Lower lobe of right lung (tissue), 2 donors: ENCODE measurements around the gene SEC61B. TPM values are rescaled to one million over a fixed set of nuclear protein-coding genes. Genes with fewer than 3 reads are reported as not detected.

ENCODE experiments used
- ATAC-seq, 2 donors: fragments of 200-7000 bp; cut with Tn5 transposase; one replicate each; pipeline ENCODE4 v1.9.1; 2020 to 2022; ENCODE audit warnings: mild to moderate bottlenecking in 2 of 2, moderate library complexity in 2 of 2
- DNase-seq: peaks from one replicate; pipeline ENCODE4 v3.0.0-alpha.2; 2020
- H3K27ac ChIP-seq: fragments of 200-600 bp; one replicate; pipeline ENCODE4 v1.8.0; 2022
- H3K27me3 ChIP-seq: fragments of 200-600 bp; one replicate; pipeline ENCODE4 v1.8.0; 2022; ENCODE audit warnings: low read depth
- H3K36me3 ChIP-seq: fragments of 200-600 bp; one replicate; pipeline ENCODE4 v1.8.0; 2022; ENCODE audit warnings: mild to moderate bottlenecking
- H3K4me1 ChIP-seq: fragments of 200-600 bp; one replicate; pipeline ENCODE4 v1.8.0; 2022
- H3K4me3 ChIP-seq: fragments of 200-600 bp; one replicate; pipeline ENCODE4 v1.8.0; 2022; ENCODE audit warnings: mild to moderate bottlenecking
- H3K9me3 ChIP-seq: fragments of 200-600 bp; one replicate; pipeline ENCODE4 v1.8.0; 2022
- intact Hi-C: fragments of 100-400 bp; cut with DNase I; formaldehyde crosslinking; loops from one replicate; pipeline ENCODE4 v1.11.0; 2022
- total RNA-seq: library from RNA; stranded (reverse); fragmentation: NEBNext Ultra II Directional; extraction: Animal tissue kit (Norgen Biotek cat#: 25700); gene quantifications from one replicate; pipeline ENCODE4 v1.2.1, GENCODE V29; 2021
- TF ChIP-seq, protein P1 (sequence below): fragments of 200-600 bp; IDR thresholded peaks from one replicate; pipeline ENCODE4 v1.8.0; 2022; ENCODE audit warnings: antibody characterized with exemption, mild to moderate bottlenecking
- donor health status: DM: no; HTN: yes; CAD: no; lungs with severe emphysema.

Gene SEC61B
- total RNA-seq, 1 donor from 2014 or later: 111 TPM

DNA sequence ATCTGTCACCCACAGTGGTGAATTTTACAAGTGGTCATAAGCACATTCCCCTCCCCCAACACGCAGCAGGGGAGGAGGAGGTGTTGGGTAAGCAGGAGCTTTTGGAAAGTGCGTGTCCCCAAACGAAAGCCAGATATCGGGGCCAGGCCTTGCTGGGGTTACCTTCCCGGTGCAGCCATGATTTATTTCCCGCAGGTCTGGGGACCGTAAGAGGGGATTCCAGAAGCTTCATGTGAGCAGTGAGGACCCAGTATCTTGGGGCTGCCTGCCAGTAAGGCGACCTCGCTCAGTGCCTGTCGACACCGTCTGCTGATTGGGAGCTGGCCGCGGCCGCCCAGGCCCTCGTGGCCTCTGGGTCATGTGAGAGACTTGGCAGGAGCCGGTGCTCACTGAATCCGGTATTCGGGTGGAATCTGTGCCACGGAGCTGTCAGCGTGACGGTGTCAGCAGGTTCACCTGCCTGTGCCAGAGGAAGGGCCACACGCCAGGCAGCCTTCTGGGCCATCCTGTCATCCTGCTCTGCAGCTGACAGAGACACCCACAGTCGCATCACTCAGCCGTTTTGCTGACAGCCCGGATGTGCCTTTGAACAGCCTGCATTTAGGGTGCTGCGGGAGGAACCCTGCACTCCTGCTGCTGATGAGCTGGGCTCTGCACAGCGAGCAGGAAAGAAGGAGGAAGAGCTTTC is 37.3 kb downstream of the SEC61B start:
- Histone ChIP-seq H3K4me3 (peak overlapping the region; percentile 44), H3K36me3 (no peaks in the 10 kb centered on the region), H3K4me1 (peaks cover 7% of the 10 kb centered on the region), H3K27ac (peak overlapping the region; percentile 68), H3K9me3 (no peaks in the 10 kb centered on the region), H3K27me3 (no peaks in the 10 kb centered on the region)
- intact Hi-C loops: no loop called here
- TF ChIP-seq, protein P1, sequence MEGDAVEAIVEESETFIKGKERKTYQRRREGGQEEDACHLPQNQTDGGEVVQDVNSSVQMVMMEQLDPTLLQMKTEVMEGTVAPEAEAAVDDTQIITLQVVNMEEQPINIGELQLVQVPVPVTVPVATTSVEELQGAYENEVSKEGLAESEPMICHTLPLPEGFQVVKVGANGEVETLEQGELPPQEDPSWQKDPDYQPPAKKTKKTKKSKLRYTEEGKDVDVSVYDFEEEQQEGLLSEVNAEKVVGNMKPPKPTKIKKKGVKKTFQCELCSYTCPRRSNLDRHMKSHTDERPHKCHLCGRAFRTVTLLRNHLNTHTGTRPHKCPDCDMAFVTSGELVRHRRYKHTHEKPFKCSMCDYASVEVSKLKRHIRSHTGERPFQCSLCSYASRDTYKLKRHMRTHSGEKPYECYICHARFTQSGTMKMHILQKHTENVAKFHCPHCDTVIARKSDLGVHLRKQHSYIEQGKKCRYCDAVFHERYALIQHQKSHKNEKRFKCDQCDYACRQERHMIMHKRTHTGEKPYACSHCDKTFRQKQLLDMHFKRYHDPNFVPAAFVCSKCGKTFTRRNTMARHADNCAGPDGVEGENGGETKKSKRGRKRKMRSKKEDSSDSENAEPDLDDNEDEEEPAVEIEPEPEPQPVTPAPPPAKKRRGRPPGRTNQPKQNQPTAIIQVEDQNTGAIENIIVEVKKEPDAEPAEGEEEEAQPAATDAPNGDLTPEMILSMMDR: no peak
- ATAC-seq: peak; percentile 93 to 96
- DNase-seq: peak; percentile 87

DNA sequence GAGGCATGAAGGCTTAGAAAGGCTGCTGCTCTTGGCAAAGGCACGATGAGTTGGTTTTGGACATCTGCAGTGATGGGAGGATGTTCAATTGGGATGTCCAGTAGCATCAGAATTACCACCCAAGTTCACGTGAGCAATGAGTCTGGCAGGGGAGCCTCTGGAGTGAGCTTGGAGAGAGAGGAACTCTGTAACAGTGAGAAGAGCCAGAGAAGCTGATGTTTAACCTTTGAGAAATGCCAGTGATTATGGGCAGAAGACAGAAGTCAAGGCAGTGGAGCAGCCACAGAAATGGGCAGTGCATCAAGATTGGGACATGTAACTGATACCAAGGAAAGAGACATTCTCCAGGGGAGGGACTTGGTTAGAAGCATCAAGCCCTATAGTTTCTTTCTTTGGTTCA is 39.8 kb downstream of the SEC61B start:
- H3K4me3 ChIP-seq: no peak overlapping the region
- intact Hi-C loops: no loop called here
- H3K27me3 ChIP-seq: no peaks in the 10 kb centered on the region
- no peaks in the 10 kb centered on the region for H3K9me3 ChIP-seq
- TF ChIP-seq, protein P1: no peak
- no peaks in the 10 kb centered on the region for H3K36me3 ChIP-seq
- peaks cover 13% of the 10 kb centered on the region for H3K4me1 ChIP-seq
- DNase-seq (no peak), ATAC-seq (no peak)
- H3K27ac ChIP-seq: no peak overlapping the region

DNA sequence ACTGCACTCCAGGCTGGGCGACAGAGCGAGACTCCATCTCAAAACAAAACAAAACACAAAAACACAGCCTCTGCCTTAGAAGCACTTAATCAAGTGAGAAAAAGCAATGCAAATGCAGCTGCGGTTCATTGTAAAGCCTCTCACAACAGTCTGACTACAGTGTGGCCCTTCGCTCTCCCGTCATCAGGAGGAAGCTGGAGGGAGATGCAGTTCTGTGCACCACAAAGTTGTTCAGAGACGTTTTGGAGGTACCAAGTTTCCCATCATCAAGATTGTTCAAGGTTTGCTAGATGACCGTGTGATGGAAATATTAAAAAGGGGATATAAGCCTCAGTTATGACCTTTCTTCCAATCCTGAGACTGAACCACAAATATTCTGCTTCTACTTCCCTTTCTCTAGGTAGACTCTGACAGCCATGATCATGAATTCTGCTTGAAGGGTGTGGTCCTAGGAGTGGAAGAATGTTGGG is 40.9 kb downstream of the SEC61B start:
- H3K27ac ChIP-seq: no peak overlapping the region
- no peaks in the 10 kb centered on the region for H3K27me3 ChIP-seq
- intact Hi-C loops: no loop called here
- H3K4me1 ChIP-seq: peaks cover 13% of the 10 kb centered on the region
- TF ChIP-seq, protein P1: no peak
- ATAC-seq (no peak), DNase-seq (no peak)
- no peaks in the 10 kb centered on the region for H3K9me3 ChIP-seq
- H3K4me3 ChIP-seq: no peak overlapping the region
- no peaks in the 10 kb centered on the region for H3K36me3 ChIP-seq

DNA sequence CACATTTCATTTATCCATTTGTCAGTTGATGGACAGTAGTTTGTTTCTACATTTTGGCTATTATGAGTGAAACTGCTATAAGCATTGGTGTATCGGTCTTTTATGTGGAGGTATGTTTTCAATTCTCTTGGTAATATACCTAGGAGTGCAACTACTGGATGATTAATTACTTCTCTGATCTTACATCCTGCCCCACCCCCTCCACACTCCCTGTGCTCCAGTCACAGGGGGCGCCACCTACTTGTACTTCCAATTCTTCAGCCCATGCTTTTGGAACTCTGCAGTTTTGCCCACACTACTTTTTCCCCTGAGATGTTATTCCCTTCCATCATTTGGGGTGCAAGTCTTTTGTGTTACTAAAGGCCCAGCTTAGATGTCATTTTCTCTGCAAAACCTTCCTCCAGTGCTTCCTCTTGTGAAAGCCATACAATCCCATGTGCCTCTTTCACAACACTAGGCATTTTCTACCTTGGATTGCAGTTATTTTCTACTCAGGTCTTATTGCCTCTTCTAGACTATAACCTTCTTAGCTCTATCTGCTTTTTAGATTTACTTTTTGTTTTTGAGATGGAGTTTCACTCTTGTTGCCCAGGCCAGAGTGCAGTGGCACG is 42.1 kb downstream of the SEC61B start:
- ATAC-seq (no peak), DNase-seq (no peak)
- TF ChIP-seq, protein P1: no peak
- Histone ChIP-seq H3K4me1 (peaks cover 13% of the 10 kb centered on the region), H3K9me3 (no peaks in the 10 kb centered on the region), H3K27me3 (no peaks in the 10 kb centered on the region), H3K36me3 (no peaks in the 10 kb centered on the region), H3K27ac (no peak overlapping the region), H3K4me3 (no peak overlapping the region)
- intact Hi-C loops: no loop called here

DNA sequence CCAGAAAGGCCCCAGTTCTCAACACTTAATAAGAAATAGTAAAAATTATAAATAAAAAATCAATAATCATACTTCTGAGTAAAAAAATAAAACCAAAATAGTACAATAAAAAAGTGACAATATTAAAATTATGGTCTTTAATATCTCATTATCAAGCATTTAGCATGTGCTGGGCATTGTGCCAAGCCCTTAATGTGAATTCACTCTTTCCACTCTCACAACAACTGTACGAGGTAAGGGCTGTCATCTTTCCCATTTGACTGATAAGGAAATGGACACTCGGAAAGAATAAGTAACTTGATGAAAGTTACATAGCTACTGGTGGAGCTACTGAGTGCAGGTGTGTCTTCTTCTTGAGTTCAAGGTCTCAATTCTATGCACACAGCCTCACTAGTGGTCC is 43.6 kb downstream of the SEC61B start:
- H3K4me1 ChIP-seq: peaks cover 5% of the 10 kb centered on the region
- H3K36me3 ChIP-seq: no peaks in the 10 kb centered on the region
- H3K27me3 ChIP-seq: no peaks in the 10 kb centered on the region
- TF ChIP-seq, protein P1: no peak
- no peak overlapping the region for H3K27ac ChIP-seq
- H3K4me3 ChIP-seq: no peak overlapping the region
- ATAC-seq (no peak), DNase-seq (no peak)
- no peaks in the 10 kb centered on the region for H3K9me3 ChIP-seq
- intact Hi-C loops: no loop called here
